AG09309 (cell line): ENCODE measurements around the gene CDH24.

Experiments
- DNase-seq: peaks from one replicate; pipeline ENCODE4 v3.0.0-alpha.2; 2010; ENCODE audit warnings: low read depth
- H3K4me3 ChIP-seq: 2 replicates; pipeline ENCODE4 v1.5.1; 2011; ENCODE audit warnings: mild to moderate bottlenecking, low read depth, low read length, moderate library complexity; ENCODE audit not compliant: control insufficient read depth
- TF ChIP-seq, protein P1 (sequence below): IDR thresholded peaks from 2 replicates; pipeline ENCODE4 v1.5.1; 2011; ENCODE audit warnings: mild to moderate bottlenecking, low read depth, low read length, inconsistent platforms; ENCODE audit not compliant: insufficient read depth, control insufficient read depth; ENCODE audit errors: missing control alignments

The CDH24 gene, protein sequence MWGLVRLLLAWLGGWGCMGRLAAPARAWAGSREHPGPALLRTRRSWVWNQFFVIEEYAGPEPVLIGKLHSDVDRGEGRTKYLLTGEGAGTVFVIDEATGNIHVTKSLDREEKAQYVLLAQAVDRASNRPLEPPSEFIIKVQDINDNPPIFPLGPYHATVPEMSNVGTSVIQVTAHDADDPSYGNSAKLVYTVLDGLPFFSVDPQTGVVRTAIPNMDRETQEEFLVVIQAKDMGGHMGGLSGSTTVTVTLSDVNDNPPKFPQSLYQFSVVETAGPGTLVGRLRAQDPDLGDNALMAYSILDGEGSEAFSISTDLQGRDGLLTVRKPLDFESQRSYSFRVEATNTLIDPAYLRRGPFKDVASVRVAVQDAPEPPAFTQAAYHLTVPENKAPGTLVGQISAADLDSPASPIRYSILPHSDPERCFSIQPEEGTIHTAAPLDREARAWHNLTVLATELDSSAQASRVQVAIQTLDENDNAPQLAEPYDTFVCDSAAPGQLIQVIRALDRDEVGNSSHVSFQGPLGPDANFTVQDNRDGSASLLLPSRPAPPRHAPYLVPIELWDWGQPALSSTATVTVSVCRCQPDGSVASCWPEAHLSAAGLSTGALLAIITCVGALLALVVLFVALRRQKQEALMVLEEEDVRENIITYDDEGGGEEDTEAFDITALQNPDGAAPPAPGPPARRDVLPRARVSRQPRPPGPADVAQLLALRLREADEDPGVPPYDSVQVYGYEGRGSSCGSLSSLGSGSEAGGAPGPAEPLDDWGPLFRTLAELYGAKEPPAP

DNA sequence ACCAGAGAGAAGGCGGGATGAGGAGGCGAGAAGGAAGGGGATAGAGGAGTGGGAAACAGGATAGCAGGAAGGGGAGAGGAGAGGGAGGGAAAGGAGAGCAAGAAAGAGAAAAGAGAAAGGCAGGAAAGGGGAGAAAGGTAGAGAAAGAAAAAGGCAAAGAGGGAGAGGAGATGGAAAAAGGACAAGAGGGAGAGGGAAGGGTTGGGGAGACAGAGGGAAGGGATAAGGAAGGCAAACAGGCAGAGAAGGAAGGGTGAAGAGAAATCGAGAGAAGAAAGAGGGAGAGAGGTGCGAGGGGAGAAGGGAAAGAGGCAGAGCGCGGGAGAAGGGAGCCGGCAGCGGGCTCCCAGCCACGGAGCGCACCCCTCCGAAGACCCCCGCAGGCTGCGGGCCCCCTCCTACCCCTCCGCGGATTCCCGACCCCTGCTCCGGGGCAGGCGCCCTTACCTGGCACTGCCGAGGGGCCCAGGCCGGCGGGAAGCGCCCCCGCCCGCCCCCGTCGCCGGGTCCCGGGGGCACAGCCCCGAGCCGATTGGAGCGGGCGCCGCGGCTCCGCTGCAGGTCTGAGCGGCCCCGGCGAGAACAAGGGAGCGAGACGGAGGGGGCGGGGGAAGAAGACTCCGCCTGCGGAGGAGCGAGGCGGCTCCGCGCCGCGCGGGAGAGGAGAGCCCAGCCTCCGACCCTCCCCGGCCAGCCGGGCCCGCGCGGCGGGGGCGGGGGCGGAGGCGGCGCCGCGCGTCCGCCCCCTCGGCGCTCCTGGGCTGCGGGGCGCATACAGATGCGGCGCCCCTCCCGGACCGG lies at the start of gene CDH24:
CDH24 (minus strand) TSS at position 565 of the 801 bp plus-strand sequence. CDS start 1,787 bp downstream, outside the sequence.
- TF ChIP-seq, protein P1, sequence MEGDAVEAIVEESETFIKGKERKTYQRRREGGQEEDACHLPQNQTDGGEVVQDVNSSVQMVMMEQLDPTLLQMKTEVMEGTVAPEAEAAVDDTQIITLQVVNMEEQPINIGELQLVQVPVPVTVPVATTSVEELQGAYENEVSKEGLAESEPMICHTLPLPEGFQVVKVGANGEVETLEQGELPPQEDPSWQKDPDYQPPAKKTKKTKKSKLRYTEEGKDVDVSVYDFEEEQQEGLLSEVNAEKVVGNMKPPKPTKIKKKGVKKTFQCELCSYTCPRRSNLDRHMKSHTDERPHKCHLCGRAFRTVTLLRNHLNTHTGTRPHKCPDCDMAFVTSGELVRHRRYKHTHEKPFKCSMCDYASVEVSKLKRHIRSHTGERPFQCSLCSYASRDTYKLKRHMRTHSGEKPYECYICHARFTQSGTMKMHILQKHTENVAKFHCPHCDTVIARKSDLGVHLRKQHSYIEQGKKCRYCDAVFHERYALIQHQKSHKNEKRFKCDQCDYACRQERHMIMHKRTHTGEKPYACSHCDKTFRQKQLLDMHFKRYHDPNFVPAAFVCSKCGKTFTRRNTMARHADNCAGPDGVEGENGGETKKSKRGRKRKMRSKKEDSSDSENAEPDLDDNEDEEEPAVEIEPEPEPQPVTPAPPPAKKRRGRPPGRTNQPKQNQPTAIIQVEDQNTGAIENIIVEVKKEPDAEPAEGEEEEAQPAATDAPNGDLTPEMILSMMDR: no peak
- DNase-seq: no peak
- H3K4me3 ChIP-seq: peak within 1 kb of the TSS; percentile 38

DNA sequence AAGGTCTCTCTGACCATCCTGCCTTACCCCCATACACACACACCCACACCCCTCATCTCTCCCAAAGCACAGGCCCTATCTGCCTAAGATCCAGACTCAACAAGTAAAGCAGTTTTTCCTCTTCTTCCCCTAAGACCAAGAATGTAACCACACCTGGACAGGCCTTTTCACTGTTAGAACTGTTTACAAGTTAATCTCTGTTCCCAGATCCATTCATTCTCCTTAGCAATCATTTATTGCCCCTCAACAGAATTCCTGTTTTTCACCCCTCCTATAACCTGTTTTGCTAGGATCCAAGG lies 49.4 kb upstream of the CDH24 start:
- TF ChIP-seq, protein P1: no peak
- no peak for DNase-seq
- H3K4me3 ChIP-seq: no peak overlapping the region

DNA sequence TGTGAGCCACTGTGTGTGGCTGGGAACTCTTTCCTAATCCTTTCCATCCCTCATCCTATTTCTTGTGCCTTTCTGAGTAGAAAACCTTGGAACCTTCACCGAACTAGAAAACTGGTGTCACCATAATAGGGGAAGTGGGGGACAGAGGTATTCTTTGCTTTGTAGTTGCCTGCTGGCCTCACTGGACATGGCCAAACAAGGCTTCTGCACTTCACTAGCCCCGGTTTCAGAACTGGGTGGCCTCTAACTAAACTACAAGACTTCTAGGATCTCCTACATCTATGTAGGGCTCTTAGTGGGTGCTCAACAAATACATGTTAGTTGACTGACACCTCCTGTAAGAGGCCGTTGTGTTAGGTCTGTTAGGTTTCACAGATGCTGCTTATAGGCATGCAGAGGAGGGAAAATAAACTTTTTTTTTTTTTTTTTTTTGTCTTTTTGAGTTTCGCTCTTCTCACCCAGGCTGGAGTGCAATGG lies 48.1 kb upstream of the CDH24 start:
- TF ChIP-seq, protein P1: no peak
- no peak for DNase-seq
- no peak overlapping the region for H3K4me3 ChIP-seq

DNA sequence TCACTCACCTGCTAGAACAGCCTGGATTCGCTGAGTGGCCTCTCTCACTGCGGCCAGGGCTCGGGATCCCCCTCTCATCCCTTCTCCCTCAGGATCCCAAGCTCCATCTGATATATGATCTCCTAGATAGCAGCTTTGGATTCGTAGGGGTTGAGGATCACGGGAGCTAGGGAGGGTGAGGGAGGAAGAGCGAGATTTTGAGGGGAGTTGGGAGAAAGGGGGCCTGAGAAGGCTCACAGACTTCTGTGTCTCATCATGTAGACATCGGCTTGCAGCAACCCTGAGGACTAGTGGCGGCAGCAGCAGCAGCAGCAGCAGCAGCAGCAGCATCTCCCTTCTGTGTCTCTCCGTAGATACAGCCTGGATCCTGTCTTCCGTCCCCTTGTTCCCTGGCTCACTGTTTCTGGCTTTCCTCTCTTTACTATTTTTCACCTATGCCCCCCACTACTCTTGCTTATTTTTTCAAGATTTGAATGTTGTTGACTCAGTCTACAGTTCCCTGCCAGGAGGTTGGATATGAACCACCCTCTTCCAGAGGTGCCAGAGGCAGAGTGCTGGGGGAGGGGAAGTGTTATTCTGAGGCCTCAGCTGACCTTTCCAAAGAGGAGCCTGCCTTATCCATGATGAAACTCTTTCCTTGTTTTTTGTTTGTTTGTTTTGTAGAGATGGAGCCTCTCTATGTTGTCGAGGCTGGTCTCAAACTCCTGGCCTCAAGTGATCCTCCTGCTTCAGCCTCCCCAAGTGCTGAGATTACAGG lies 47.4 kb upstream of the CDH24 start, which contains the start of gene CIROP:
CIROP (minus strand) TSS at position 399 of the 757 bp plus-strand sequence; CDS start at position 330, 69 bp downstream.
- H3K4me3 ChIP-seq: no peak within 1 kb of the TSS
- no peak for DNase-seq
- TF ChIP-seq, protein P1: no peak

DNA sequence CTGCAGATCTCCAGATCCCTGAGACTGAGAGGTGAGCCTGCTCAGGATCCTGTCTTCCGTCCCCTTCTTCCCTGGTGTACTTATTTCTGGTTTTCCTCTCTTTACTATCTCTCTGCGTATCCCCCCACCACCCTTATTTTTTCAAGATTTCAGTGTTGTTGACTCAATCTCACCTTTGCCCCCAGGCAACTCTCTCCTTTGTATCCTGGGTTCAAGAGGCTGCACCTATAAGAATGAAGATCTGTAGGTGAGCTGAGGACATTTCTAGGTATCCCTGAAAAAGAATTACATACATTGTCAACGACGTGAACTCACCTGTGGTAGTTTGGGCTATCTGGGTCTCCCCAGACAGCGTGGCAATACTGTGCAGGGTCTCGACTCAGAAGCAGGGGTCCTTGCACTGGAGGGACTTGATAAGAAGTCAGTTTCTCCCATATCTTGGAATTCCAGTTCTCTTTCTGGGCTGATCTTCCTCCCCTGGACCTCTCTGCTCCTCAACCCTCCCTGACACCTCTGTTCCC lies 46.8 kb upstream of the CDH24 start:
- H3K4me3 ChIP-seq: no peak overlapping the region
- DNase-seq: no peak
- TF ChIP-seq, protein P1: no peak
